A375 (cell line): Measurements from ENCODE around the gene OTUB1. TPM values are rescaled to one million over a fixed set of nuclear protein-coding genes. Genes with fewer than 3 reads are reported as not detected.

ENCODE experiments used
- small RNA-seq: library from RNA; depleted of rRNA; stranded (forward); fragments of <200 nt; gene quantifications from one replicate; pipeline ENCODE3, GENCODE V24; 2014
- total RNA-seq: library from RNA; depleted of rRNA; stranded (reverse); fragments of >200 nt; shearing (Covaris generic); gene quantifications from 2 replicates; pipeline ENCODE4 v1.2.3, GENCODE V29; 2014; rRNA removed

Gene OTUB1
- total RNA-seq, result 89.1 and 101 TPM in 2 replicates

DNA sequence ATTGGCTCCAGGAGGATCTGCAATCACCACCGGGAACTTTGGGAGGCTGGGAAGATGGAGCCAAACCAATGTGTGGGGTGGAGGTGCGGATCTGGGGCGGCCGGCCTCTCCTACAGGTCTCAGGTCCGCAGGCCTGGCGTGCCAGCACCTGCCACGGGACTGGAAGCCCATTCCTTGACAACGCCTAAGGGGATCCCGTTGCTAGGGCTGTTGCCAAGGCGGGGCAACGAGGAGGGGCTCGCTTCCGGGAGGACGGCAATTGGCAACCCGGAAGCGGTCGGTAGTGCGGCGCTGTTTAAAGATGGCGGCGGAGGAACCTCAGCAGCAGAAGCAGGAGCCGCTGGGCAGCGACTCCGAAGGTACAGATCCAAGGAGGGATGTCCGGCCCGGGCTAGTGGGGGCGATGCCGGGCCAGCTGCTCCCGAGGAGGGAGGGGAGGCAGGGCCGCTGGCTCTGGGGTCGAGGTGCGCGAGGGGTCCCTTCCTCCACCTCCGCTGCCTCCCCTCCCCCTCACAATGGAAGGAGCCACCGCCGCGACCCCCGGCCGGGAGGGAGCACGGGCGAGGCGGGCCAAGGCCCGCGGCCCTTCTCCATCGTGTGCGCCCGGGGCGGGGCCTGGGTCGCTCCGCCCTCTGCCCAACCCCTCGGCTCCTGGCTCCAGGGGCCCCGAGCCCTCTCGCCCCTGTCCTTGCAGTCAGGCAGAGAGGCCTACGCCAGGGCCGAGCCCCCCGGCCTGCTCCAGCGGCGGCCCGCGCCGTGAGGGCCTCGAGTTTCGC, at the start of gene OTUB1:
Gene OTUB1 (plus strand): TSS at position 283 of the 776 bp plus-strand sequence. CDS start 19 bp downstream, at position 302.

DNA sequence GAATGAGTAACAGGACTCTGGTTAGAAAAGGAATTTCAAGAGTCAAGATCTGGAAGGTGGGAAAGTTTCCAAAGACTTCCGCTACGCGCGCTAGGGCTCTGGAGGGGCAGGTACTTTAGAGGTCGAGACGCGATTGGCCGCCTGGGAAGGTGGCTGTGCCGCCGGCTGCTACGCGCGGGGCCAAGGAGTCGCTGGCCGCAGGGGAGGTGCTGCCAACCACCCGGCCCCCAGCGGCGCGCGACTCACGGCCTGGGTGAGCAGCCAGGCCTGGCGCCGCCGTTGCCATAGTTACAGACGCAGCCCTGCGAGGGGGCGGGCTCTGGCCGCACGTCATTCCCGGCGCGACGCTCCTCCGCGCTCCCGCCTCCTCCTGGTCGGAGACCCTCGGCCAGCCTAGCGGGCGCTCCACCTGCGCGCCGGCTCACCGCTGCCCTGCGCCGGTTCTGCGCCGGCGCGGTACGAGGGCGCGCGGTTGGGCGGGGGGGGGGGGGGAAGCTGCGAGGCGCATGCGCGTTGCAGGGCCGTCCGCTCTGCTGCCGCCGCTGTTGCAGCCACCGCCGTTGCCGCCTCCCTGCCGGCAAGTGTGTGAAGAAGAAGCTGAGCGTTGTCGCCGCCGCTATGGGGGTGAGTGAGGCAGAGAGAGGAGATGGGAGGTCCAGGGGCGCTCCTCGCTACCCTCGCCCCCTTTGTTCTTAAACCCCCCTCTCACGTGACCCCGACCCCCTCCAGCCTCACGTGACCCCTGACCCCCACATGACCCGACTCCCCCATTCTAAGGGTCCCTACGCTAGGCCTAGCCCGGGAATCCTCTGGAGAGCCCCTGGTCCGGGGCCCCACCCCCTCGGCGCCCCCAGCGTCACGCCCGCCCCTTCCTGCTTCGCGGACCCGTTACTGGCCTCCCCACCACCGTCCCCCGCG, 47.5 kb upstream of the OTUB1 start, which contains the start of gene NAA40:
Gene NAA40 (plus strand): TSS at position 524 of the 918 bp plus-strand sequence. CDS start 95 bp downstream, at position 619.

DNA sequence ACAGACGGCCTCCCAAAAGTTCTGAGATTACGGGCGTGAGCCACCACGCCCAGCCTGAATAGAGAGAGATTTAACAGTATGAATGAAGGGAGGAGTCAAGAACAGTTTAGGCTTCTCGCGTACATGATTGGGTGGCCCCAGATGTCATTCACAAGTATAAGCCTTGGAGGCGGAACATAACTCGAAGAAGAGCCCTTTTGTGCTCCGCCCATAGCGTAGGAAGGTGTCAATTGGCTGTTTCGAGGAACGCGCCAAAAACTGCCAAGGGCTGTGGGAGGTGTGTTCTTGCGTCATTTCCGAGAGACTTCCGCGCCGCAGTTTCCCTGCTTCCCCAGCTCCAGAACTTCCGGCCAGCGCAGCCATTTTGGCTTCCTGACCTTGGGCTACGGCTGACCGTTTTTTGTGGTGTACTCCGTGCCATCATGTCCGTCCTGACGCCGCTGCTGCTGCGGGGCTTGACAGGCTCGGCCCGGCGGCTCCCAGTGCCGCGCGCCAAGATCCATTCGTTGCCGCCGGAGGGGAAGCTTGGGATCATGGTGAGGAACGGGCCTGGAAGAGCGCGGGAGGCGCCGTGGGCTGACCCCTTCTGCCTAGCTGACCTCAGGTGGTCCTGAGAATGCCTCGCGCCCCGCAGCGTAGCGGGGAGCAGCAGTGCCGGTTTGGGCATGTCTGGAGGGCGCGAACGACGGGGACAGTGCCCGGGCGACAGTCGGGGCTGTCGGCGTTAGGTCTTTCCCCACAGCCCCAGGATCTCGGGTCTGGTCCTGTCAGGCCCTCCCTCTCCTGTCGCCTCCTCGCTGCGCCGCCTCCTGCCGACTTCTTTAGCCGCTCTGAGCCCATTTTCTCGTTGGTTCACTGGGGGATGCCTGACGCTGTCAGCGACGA, 11.7 kb upstream of the OTUB1 start, which contains the start of gene COX8A:
Gene COX8A (plus strand): TSS at position 362 of the 885 bp plus-strand sequence. CDS start 61 bp downstream, at position 423.

DNA sequence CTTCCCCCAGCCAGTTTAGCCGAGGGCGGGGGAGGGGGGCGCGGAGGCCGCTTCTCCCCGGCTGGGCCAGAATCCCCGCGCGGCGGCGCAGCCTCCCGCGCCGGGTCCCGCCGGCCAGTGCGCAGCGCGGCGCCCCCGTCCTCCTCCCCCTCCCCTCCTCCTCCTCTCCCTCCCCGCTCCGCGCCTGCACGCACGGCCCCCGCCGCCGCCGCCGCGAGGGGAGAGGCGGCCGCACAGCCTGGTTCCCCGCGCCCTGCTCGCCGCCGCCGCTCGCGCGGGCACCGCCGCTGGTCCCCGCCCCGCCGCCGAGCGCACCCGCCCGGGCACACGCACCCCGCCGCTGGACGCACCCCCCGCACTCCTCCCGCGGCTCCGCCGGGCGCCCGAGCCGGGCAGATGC, 49.3 kb downstream of the OTUB1 start, which contains the start of gene FLRT1:
Gene FLRT1 (plus strand): TSS at position 356 of the 400 bp plus-strand sequence. CDS start 80,337 bp downstream, outside the sequence.

Small RNAs within 50 kb of the gene (small RNA-seq; reads per million reads assigned to genes)
- not detected for gene RNU6-45P

Other genes with a start within 250 kb of the OTUB1 start
- 18.9 and 21.4 TPM in 2 replicates for gene ZFTA, start 217.7 kb upstream of the OTUB1 start, total RNA-seq
- gene SPINDOC, start 173.0 kb upstream of the OTUB1 start, total RNA-seq, result 53.4 and 61.5 TPM in 2 replicates
- 19.2 and 21.6 TPM in 2 replicates for gene MARK2, start 147.3 kb upstream of the OTUB1 start, total RNA-seq
- 0.61 and 0.64 TPM in 2 replicates for gene RCOR2, start 69.3 kb upstream of the OTUB1 start, total RNA-seq
- gene NAA40, start 47.4 kb upstream of the OTUB1 start, total RNA-seq, result 10.1 and 13.6 TPM in 2 replicates
- 751 and 944 TPM in 2 replicates for gene COX8A, start 11.8 kb upstream of the OTUB1 start, total RNA-seq
- 1.2 and 1.4 TPM in 2 replicates for gene FLRT1, start 49.5 kb downstream of the OTUB1 start, total RNA-seq
- gene MACROD1, start 179.7 kb downstream of the OTUB1 start, total RNA-seq, result 97.2 and 109 TPM in 2 replicates
- 311 and 341 TPM in 2 replicates for gene STIP1, start 199.7 kb downstream of the OTUB1 start, total RNA-seq
- 1.3 and 1.9 TPM in 2 replicates for gene FERMT3, start 220.3 kb downstream of the OTUB1 start, total RNA-seq
- gene TRPT1, start 239.7 kb downstream of the OTUB1 start, total RNA-seq, result 56.2 and 74.4 TPM in 2 replicates
- 69.5 and 70.7 TPM in 2 replicates for gene NUDT22, start 239.8 kb downstream of the OTUB1 start, total RNA-seq
- gene DNAJC4, start 244.1 kb downstream of the OTUB1 start, total RNA-seq, result 16.8 and 23.4 TPM in 2 replicates
- gene VEGFB, start 248.1 kb downstream of the OTUB1 start, total RNA-seq, result 30.6 and 44.7 TPM in 2 replicates